NCI-H2107 treated with DMSO at 0.1 percent for 48 hours (cell line): ENCODE measurements around the gene SOCS4.
"Not testable (repeated sequence)": the region's sequence is repeated elsewhere in the genome, so short reads cannot be mapped to it uniquely, and the experiment has no call there.

ENCODE experiments used
- DNase-seq: peaks from one replicate; lab custom pipeline; 2025; ENCODE audit not compliant: unreplicated experiment; lab: John Stamatoyannopoulos, UW

SOCS4 gene

DNA sequence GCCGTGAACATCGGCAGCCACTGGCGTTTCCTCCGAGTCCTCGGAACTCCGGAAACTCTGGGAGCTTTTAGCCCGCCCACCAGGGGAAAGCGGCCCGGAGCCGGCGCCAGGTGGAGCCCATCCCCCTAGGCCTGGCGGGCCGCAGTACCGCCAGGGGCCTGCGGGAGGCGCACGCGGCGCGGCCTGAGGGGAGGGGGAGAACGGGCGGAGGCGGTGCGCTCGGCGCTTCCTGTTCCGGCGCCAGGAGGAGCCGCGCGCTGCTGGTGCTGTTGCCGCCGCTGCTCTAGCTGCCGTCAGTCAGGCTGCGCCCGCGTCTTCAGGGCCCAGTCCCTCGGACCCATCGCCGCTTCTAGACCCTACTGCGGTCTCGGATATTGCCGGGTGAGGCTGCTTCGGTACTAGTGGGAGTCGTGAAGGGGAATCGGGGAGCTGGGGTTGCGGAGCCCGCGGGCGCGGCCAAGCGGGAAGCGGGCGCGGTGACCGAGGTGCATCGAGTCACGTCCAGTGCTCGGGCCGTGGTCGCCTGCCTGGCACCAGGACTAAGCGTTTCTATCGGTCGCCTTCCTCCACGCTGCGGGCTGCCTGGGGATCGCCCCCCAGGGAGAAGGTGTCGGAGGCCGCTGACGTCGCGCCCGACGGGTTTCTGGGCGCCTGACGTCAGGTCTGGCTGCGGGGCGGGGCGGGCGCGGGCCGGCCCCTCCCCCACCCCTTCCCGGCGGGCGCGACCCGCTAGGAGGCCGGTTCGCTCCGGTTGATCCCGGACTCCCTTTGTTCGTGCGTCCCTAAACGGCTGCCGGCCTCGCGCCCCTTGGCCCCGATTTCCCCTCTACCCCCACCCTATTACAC lies 24.6 kb downstream of the SOCS4 start, which contains the start of gene MAPK1IP1L:
MAPK1IP1L (plus strand) TSS at position 225 of the 846 bp plus-strand sequence. CDS start 10,037 bp downstream, outside the sequence.
- peak; percentile 91 for DNase-seq

DNA sequence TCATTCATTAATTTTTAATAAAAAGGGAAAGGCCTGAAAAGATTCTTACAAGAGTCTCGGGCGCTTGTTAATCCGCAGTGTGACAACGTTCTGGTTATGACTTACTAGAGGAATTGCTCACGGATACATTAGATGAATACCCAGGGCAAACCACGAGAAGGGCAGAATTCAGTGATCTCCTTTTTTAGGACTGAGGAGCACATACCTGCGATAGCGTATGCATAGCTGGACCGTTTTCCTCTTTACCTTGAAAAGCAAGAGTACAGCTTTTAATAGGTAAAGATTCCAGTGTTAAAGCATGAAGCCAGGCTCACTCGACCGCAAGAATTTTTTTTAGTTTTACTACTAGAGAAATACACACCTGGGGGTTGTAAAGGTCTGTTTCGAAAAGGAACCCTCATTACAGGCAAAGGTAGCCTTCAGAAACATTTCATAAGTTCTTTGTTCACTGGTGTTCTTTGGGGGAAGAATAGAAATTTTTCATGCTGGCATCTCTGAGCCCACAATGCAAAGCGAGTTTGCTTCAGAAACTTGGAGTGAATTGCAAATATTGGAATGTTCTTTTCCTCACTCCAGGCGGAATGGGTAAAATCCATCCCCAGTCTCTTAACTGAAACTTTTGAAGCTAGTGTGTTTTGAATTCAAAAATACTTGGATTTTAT lies 25.4 kb downstream of the SOCS4 start:
- DNase-seq = peak; percentile 78

DNA sequence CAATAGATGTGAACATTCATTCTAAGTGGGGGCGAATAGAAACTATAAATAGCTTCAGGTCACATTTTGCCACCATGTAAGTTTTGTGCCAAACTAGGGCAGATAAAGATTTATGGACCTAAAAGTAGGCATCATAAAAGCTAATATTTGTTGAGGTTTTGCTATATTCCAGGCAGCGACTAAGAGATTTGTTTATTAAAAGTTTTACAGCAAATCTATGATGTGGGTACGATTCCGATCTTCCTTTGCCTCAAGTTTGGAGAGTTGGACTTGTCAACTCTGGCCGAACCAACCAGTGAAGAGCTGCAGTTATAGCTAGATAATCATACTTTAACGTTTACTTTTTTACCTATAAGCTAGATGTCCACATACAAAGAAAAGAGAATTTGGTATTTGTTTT lies 26.0 kb downstream of the SOCS4 start:
- no peak for DNase-seq

- DNase-seq = no peak
Measured at GRCh38 chr14:55053500-55053899, 26.5 kb downstream of the SOCS4 start.

DNA sequence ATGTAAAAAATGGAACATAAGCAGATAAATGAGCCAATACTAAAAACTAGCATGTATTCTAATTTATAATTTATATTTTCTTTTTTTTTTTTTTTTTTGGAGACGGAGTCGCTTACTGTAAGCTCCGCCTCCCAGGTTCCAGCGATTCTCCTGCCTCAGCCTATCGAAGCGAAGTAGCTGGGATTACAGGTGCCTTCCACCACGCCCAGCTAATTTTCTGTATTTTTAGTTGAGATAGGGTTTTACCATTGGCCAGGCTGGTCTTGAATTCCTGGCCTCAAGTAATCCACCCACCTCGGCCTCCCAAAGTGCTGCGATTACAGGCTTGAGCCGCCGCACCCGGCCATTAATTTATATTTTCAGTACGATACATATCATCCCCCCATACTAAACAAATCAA lies 27.1 kb downstream of the SOCS4 start:
- DNase-seq = no peak

DNA sequence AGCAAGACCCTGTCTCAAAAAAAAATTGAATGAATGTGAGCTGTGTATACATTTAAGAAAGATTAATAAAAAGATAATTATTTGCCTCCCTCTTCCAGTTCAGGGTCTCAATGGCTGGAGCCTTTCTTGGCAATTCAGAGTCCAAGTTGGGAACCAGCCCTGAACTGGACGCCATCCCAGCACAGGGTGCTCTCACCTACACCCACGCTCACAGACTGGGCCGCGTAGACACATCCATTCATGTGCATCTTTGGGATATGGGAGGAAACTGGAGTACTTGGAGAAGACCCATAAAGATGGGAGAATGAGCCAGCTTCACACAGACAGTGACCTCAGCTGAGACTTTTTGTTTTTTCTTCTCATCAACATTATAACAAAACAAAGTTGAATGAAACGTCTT lies 30.9 kb downstream of the SOCS4 start:
- no peak for DNase-seq

DNA sequence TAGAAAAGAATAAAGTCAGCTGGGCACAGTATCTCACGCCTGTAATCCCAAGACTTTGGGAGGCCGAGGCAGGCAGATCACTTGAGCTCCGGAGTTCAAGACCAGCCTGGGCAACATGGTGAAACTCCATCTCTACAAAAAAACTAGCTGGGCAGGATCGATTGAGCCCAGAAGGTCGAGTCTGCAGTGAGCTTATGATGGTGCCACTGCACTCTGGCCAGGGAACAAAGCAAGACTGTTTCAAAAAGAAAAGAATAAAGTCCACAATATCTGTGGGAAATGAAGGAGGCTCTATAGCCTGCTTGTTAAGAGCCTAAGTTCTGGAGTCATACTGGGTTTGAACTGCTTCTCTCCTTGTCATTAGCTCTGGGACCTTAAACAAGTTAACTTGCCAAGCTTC lies 32.3 kb downstream of the SOCS4 start:
- DNase-seq = no peak

DNA sequence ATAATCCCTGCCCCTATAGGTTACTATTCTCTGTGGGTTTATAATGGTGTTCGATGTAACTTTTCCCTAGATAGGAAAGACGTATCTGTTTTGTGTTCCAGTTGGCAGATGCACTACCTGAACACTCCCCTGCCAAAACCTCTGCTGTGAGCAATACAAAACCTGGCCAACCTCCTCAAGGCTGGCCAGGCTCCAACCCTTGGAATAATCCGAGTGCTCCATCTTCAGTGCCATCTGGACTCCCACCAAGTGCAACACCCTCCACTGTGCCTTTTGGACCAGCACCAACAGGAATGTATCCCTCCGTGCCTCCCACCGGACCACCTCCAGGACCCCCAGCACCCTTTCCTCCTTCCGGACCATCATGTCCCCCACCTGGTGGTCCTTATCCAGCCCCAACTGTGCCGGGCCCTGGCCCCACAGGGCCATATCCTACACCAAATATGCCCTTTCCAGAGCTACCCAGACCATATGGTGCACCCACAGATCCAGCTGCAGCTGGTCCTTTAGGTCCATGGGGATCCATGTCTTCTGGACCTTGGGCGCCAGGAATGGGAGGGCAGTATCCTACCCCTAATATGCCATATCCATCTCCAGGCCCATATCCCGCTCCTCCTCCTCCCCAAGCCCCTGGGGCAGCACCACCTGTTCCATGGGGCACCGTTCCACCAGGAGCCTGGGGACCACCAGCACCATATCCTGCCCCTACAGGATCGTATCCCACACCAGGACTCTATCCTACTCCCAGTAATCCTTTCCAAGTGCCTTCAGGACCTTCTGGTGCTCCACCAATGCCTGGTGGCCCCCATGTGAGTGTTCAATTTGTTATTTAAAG lies 35.7 kb downstream of the SOCS4 start:
- DNase-seq = no peak

- not testable (repeated sequence) for DNase-seq
Measured at GRCh38 chr14:55064896-55065295, 37.9 kb downstream of the SOCS4 start.

DNA sequence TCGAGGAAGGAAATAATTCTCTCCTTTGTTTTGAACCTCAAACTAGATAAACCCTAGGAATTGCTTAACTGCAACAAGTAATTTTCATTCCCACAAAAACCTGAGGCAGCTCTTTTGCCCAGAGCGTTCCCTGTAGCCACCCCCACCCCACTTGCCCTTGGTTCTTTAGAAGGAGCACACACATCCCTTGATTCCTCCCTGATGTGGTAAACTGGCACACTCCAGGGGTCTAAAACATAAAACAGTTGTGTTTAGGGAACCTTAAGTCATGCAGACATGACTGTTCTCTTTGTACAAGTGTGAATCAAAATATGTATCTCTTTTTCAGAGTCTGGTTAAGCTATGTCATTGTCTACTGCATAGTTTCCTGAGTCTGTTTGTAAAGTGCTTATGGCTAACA lies 38.4 kb downstream of the SOCS4 start:
- no peak for DNase-seq

DNA sequence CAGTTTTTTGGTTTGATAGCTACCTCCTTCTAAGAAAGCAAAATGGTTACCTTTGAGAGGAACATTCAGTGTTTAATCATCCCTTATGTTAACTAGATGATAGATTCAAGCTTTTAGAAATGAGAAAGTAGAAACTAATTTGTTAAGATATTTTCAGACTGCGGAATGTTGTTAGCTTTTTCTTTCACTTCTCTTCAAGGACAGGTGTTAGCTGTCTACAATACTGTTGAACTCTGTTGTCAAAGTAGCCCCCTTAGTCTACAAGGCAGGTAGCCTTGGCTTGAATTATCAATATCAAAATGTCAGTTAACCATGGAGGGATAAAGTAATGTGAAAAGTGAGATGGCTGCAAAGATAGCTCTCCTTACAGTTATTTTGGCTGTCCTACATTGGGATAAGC lies 39.2 kb downstream of the SOCS4 start:
- DNase-seq = no peak

GRCh38 chr14:55070981-55071411 lies 44.0 kb downstream of the SOCS4 start:
- DNase-seq = no peak

GRCh38 chr14:55071870-55072640 lies 45.0 kb downstream of the SOCS4 start:
- peak; percentile 54 for DNase-seq

DNA sequence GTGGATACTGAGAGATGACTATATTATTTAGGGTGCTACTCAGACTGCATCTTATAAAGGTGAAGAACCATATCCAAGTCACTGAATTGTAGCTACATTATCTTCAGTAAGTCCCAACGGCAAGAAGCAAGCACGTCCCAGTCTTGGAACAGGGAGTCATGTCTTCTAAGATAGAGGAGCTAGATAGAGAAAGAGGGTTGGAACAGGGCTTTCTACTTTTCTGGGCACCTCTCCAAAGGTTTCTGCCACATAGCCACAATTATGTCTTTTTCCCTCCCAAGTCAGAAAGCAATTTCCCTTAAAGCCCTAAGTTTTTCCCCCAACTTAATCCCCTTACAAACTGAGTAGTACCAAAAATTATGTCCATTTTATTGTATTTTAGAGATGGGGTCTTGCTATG lies 46.8 kb downstream of the SOCS4 start:
- DNase-seq = no peak

- DNase-seq = peak; percentile 87
Measured at GRCh38 chr14:55074662-55075061, 47.6 kb downstream of the SOCS4 start.

DNA sequence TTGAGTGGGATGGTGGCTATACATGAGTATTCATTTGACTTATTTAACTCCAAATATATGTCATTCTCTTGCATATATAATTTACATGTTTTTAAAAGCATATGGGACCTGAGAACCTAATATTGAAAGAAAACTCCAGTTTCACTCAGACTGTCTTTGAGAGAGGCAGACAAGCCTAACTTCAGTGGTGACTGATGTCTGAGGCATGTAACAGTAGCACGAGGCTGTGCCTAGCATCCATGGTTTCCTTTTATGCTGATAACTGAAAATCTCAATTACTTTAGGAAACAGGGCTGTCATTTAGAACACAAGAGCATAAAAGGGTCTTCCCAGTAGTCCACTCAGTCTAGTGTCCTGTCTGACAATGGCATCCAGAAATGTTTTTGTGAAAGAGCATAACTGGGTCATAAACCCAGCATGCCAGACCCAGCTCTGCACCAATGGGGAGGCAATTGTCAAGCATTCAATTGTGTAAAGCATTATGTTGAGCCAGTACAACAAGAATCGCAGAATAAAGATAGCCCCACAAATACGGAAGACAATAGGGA lies 48.7 kb downstream of the SOCS4 start:
- no peak for DNase-seq

DNA sequence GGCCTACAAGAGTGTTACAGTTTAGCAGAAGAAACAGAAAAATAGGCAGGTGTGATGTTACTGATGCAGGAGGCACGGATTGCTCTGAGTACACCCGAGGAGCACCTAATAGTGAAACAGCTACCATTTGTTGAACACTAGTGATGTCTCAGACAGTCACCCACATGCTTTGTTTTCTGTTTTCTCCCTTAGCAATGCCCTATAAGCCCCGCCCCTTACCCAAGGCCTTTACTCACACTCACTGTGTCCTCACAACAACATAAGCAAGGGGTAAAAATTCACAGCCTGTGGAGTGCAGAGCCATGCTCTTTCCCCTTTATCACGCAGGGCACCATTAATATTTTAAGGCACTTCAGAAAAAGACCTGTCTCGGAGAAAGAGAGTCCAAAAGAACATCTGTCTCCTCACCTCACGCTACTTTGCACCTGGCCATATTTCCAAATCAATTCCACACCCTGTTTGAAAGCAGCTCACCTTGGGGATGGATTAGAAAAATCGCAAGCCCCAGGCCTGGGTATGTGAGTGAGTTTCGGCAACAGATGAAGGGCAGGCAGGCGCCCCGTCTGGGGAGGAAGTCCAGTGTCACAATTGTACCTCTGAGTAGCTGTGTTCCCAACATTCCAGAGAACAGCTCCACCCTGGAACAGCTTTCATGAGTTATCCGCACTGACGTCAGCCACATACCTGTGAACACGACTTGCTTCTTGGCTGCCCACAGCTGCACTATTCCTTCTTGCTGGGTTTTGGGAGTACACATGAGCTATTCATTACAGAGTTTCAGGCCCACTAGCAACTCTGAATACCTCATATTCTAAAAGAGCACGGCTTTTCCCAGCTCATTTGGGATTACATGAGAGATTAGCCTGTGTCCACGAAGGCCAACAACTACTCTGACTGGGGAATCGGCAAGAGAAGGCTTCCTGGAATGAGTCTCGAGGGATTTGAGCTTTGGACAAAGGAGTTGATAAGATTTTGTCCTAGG lies 50.4 kb downstream of the SOCS4 start:
- DNase-seq = no peak

DNA sequence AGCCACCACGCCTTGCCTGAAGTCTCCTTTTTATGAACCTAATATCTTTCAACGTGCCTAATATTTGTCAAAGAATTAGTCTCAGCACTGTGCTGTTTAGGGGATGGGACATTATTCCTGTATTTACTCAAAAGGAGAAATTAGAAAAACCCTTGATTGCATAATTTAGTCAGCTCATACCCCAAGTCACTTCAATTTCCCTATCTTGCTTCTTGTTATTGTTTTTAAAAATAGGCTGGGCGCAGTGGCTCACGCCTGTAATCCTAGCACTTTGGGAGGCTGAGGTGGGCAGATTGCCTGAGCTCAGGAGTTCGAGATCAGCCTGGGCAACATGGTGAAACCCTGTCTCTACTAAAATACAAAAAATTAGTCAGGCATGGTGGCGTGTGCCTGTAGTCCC lies 52.9 kb downstream of the SOCS4 start:
- DNase-seq = not testable (repeated sequence)

GRCh38 chr14:55084401-55085059 lies 57.5 kb downstream of the SOCS4 start:
- no peak for DNase-seq
